CD4-positive, alpha-beta T cell treated with Interleukin-6 at 100 ng/mL for 8 hours (primary cell): ENCODE data around the gene CFAP299.
A peak's percentile ranks its signal among the peaks of the same experiment; 100 is the strongest.

Experiments
- DNase-seq: peaks from one replicate; pipeline ENCODE4 v3.0.0-alpha.2; 2020; ENCODE audit warnings: mixed read lengths, low spot score

Gene CFAP299

GRCh38 chr4:80447493-80447892, 112.0 kb downstream of the CFAP299 start:
- no peak for DNase-seq

GRCh38 chr4:80448056-80448455, 112.5 kb downstream of the CFAP299 start:
- no peak for DNase-seq

DNA sequence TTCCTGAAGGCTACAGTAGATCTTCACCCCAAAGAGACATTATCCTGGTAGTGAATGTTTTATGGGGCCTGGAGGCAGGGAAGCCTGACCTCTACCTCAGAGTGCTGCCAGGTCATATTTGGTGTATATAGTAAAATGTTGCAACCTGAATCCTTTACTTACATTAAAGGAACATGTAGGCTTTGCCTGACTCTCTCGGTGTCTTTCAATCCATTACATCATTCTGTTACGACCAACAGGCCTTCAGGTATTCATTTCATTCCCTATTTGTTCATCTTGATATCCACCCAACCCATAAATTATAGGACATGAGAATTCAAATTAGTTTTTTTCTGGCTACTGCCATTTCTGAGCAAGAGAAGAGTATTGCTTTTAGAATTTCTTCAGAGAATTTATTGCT, 116.5 kb downstream of the CFAP299 start:
- DNase-seq, result no peak

DNA sequence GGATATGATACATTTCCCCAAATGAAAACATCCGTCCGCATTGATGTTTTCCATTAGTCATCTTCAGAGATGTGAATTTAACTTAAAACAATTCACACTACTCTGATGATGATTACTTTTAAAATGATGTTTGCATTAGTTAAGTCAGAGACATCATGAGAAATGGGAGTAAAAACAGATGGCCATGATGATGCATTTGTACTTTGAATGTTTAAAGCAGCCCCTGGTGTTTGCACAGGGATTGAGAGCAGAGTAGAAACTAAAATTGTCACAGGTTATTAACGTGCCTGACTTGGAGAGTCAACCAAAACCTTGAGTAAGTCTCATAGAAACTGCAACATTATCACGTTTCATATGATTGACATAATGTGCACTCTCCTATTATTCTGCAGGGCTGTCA, 117.2 kb downstream of the CFAP299 start:
- no peak for DNase-seq

DNA sequence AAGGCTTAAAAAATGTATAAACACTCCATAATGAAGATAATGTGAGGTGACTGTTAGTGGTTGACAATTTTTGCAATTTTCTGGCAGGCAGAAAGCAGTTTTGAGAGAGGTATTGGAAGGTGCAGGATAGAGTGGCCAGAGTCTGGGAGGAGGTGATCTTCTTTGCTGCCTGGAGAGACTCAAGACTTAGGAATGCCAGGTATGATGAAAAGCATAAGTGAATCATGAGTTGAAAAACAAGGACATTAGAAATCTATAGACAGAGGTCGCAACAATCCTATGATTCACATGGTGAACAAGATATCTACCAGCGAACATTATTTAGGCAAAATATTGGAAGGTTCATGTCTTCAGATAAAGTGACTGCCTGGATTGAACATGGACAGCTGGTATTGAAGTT, 118.5 kb downstream of the CFAP299 start:
- DNase-seq, result no peak

- DNase-seq, result no peak
Observed at GRCh38 chr4:80454556-80454955, 119.0 kb downstream of the CFAP299 start.

GRCh38 chr4:80459918-80460473, 124.5 kb downstream of the CFAP299 start:
- DNase-seq, result peak; percentile 6

DNA sequence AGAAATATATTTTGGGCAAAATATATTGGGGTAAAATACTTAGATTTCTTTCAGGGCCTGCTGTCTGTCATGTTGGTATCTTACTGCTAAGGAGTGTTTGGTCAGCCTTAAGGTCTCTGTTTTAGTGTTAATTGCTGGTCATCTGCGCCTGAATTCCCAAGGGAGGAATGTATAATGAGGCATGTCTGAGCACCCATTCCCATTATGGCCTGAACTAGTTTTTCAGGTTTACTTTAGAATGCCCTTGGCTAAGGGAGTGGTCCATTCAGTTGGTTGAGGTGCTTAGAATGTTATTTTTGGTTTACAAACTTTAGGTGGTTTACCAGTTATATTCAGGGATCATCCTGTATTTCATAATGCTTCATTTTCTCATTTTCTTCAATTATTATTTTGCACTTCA, 125.9 kb downstream of the CFAP299 start:
- DNase-seq, result no peak

DNA sequence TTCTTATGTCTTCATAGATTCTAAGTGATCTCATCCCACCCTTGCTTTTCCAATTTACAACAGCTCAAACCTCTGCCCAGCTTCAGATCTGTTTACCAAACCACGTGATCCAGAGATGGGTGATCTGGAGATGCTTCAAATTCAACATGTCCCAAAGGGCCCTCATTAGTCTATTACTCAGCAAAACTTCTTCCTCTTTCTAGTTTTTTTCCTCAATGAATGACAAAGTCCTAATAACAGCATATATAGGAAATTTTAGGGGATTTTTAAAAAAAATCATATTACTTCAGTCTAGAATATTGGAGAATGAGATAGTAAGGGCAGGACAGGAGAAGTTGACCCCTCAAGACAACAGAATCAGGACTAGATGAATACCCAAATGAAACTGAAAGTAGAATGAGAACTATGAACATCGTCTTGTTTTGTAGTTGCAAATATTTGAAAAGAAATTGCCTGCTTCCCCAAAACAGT, 127.1 kb downstream of the CFAP299 start:
- no peak for DNase-seq

- no peak for DNase-seq
Observed at GRCh38 chr4:80463509-80463908, 128.0 kb downstream of the CFAP299 start.

DNA sequence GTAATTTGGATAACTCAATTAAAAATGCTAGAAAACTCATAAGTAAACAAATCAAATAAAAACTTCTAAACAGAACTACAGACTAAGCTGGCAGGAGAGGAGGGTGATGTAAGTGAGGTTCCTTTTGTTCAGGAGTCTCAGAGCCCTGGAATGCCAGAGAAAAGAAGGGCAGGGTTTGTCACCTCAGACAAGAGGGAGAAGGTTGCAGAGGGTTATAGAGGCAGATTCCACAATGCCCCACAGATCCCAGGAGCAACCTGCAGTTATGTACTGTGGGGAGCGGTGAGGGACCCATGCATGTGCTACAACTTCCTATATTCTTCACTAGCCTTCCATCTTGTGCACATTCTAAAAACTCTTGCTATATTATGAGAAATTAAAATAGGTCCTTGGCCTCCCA, 129.7 kb downstream of the CFAP299 start:
- no peak for DNase-seq

GRCh38 chr4:80465736-80466135, 130.2 kb downstream of the CFAP299 start:
- no peak for DNase-seq

GRCh38 chr4:80466618-80467017, 131.1 kb downstream of the CFAP299 start:
- DNase-seq, result no peak

DNA sequence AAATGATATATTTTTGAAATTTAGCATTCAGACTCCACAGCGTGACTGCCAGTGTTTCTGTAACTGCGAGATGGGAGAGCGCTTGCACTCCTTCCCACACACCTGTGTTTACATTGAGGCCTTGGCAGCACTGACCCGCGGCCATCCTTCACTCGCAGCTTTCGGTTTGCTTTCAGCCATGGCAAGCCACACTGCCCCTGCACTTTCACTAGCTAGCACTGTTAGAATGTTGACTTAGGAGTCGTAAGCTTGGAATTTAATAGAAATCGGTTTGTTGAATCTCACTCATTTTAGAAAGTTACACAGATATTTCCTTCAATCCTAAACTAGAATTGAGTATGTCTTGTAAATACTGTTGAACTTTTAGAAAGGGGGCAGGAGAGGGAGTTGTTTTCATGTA, 136.2 kb downstream of the CFAP299 start:
- DNase-seq, result no peak

DNA sequence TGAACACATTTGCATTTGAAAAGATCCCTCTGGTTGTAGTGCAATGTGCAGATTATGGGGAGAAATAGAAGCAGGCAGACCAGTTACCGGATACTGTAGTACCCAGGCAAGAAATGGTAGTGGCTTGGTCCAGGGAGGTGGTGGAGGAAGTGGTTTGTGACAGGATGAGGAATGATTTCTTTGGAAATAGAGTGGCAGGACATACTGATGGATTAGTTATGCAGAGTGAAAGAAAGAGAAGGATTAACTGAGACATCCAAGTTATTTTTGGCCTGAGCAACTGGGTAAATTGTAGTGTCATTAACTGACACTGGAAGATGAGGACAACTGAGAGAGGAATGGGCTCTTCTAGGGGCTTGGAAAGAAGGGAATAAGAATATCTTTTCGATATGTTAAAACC, 139.7 kb downstream of the CFAP299 start:
- no peak for DNase-seq

GRCh38 chr4:80475798-80476197, 140.3 kb downstream of the CFAP299 start:
- no peak for DNase-seq

- no peak for DNase-seq
Observed at GRCh38 chr4:80484712-80485111, 149.2 kb downstream of the CFAP299 start.

DNA sequence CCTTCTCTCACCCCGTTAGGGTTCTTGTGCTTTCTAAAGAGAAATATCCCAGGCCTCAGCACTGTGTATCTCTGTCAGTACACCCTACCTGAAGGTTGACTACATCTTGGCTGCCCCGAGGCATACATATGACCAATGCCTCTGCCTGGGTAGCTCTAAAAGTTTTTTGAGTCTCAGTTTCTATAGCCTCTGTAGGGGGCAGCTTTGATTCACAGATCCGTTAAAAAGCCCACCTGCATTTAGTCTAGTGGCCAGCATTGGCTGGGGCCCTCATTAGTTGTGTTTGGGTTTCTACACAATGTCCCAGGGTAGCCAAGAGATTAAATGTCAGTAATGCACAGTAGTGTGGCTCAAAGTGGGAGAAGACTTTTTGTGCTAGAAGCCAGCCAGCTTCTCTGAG, 151.1 kb downstream of the CFAP299 start:
- no peak for DNase-seq

GRCh38 chr4:80489798-80490197, 154.3 kb downstream of the CFAP299 start:
- DNase-seq, result no peak

GRCh38 chr4:80492761-80493160, 157.2 kb downstream of the CFAP299 start:
- DNase-seq, result peak; percentile 85

GRCh38 chr4:80495865-80496264, 160.3 kb downstream of the CFAP299 start:
- no peak for DNase-seq

GRCh38 chr4:80498725-80499124, 163.2 kb downstream of the CFAP299 start:
- no peak for DNase-seq

GRCh38 chr4:80500613-80501012, 165.1 kb downstream of the CFAP299 start:
- DNase-seq, result peak; percentile 58

GRCh38 chr4:80507077-80507476, 171.5 kb downstream of the CFAP299 start:
- no peak for DNase-seq

DNA sequence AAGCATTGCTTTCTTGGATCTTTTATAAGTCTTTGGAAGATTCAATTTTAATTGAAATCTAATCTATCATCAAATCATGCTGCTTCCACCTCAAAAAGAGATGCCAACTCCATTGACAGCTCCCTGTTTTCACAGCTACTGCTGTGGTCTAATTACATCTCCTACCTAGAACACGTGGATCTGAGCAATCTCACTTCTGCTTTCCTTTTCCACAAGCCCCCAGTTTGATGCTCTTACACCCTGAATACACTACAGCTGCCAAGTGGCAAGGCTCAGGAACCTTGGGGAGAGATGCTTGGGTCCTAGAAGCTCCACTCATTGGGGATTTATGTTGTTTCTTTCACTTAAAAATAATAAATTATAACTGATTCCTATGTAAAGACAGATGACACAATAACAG, 172.0 kb downstream of the CFAP299 start:
- DNase-seq, result no peak
